ENCODE data around the gene ZNF730.
A peak's percentile ranks its signal among the peaks of the same experiment; 100 is the strongest.
"Not testable (repeated sequence)": the region's sequence is repeated elsewhere in the genome, so short reads cannot be mapped to it uniquely, and the experiment has no call there.

ZNF730 gene

GRCh38 chr19:23116802-23117571 lies at the start of gene ZNF730:
ZNF730 (plus strand) TSS chr19:23117025; CDS start chr19:23117174, 149 bp downstream.
- peak; percentile 45 for DNase-seq

- peak; percentile 2 for DNase-seq
These were observed 46.3 kb upstream of the ZNF730 start for GRCh38 chr19:23070353-23071146.

GRCh38 chr19:23071147-23071511 lies 45.7 kb upstream of the ZNF730 start:
- no peak for DNase-seq

GRCh38 chr19:23075031-23075733 lies 41.6 kb upstream of the ZNF730 start:
- peak; percentile 84 for DNase-seq

- DNase-seq: not testable (repeated sequence)
These were observed 39.0 kb upstream of the ZNF730 start for GRCh38 chr19:23077776-23078175.

GRCh38 chr19:23093832-23094231 lies 23.0 kb upstream of the ZNF730 start:
- DNase-seq: no peak

GRCh38 chr19:23095418-23095817 lies 21.4 kb upstream of the ZNF730 start:
- no peak for DNase-seq

GRCh38 chr19:23098286-23098685 lies 18.5 kb upstream of the ZNF730 start:
- no peak for DNase-seq

GRCh38 chr19:23098988-23099387 lies 17.8 kb upstream of the ZNF730 start:
- DNase-seq: no peak

GRCh38 chr19:23099966-23100365 lies 16.9 kb upstream of the ZNF730 start:
- no peak for DNase-seq

- no peak for DNase-seq
These were observed 15.6 kb upstream of the ZNF730 start for GRCh38 chr19:23101241-23101640.

GRCh38 chr19:23118400-23118799 lies 1.6 kb downstream of the ZNF730 start:
- no peak for DNase-seq

- DNase-seq: not testable (repeated sequence)
These were observed 17.4 kb downstream of the ZNF730 start for GRCh38 chr19:23134211-23134610.

GRCh38 chr19:23145617-23146415 lies 29.0 kb downstream of the ZNF730 start:
- no peak for DNase-seq

GRCh38 chr19:23160766-23161165 lies 43.9 kb downstream of the ZNF730 start:
- no peak for DNase-seq

GRCh38 chr19:23168286-23168685 lies 51.5 kb downstream of the ZNF730 start:
- DNase-seq: not testable (repeated sequence)

- DNase-seq: no peak
These were observed 66.4 kb downstream of the ZNF730 start for GRCh38 chr19:23183251-23183650.

- no peak for DNase-seq
These were observed 73.5 kb downstream of the ZNF730 start for GRCh38 chr19:23190341-23190740.
